Activated gamma-delta T cell treated with anti-CD3 and anti-CD28 coated beads, Interleukin-2, amount 50 U/mL, for 16 hours (primary cell): ENCODE measurements around the gene SIGLECL1.

Source experiments
- DNase-seq: peaks from one replicate; pipeline ENCODE4 v3.0.0-alpha.2; 2020; ENCODE audit warnings: low read depth

The SIGLECL1 gene

DNA sequence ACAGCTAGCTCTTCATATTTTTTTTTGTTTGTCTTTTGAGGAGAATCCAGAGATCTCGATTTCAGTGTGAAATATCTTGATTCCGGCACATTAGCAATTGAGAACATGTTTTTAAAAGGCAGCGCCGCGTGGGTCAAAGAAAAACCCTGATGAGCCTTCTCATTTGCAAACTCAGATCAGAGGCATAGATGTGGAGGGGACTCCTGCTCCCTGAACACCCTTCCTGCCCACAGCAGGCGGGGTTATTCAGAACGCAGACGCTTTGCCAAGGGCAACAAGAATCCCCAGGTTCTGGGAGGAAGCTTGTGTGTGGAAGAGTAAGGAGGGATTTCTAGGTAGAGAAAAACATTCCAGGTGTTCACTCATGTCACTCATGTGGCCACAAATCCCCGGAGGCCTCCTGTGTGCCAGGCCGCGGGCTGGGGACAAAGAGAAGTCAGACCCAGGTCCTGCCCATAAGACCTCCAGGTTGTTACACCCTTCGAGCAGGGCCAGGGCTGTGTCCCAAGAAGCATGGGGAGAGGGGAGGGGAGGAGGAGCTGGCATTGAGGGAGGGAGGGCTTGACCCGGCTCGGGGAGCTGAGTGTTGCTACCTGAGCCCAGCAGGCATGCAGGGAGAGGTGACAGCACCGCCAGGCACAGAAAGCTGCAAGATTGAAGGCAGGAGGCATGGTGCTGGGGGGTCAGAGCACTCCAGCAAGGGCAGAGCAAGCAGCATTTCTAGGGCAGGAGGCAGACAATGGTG is 44.7 kb downstream of the SIGLECL1 start:
- DNase-seq: no peak

DNA sequence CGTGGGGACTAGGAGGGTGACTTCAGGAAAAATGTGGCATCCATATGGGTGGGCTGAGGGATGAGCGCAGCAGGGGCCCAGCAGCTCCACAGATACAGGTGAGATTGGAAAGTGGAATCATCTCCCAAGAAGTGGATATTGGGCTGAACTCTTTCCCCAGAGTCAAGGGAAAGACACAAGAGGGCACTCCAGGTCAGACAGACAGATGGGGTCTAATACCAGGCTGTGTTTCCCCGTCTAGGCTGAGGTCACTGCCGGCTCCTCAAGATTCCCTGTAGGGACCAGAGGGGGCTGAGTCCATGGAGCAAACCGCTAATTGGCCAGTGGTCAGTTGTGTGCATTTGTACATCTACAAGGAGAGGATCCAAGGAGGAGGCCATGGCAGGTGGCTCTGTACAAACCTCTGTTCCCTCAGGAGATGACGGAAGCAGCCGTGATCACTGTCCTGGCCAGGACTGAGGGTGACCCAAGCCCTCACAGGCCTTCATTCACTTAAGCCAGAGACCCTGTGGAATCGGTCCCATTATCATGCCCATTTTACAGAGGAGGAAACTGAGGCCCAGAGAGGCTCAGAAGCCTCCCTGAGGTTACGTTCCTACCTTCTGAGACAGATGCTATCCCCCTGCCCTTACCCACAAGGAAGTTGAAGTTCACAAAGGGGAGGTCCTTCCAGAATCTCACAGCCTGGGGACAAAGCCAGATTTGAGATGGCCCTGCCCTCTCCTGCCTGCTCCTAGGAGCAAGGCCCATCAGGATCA is 45.6 kb downstream of the SIGLECL1 start:
- no peak for DNase-seq

DNA sequence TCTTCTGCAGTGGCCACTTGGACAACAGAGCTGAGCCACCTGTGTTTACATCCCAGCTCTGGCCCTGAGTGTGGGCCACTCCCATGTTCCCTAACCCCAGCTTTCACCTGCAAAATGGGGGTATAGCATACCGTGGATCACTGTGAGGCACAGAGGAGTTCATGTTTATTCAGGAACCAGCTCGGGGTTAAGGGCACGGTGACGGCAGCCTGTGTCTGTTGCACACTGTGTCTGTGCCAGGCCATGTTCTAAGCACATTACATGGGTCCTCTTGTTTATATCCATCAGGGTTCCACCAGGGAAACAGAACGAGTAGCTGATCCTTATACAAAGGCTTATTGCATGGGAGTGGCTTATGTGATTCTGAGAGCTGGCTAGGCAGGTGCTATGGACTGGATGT is 46.5 kb downstream of the SIGLECL1 start:
- no peak for DNase-seq

DNA sequence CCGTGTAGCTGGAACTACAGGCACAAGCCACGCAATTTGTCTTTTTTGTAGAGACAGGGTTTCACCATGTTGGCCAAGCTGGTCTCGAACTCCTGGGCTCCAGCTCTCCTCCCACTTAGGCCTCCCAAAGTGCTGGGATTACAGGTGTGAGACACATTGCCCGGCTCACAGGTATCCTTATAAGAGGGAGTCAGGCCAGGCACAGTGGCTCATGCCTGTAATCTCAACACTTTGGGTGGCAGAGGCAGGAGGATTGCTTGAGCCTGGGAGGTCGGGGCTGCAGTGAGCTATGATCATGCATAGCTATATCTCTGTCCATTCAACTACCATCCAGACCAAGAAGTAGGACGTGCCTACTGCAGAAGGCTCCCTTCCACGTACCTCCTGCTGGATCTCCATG is 50.4 kb downstream of the SIGLECL1 start:
- no peak for DNase-seq

DNA sequence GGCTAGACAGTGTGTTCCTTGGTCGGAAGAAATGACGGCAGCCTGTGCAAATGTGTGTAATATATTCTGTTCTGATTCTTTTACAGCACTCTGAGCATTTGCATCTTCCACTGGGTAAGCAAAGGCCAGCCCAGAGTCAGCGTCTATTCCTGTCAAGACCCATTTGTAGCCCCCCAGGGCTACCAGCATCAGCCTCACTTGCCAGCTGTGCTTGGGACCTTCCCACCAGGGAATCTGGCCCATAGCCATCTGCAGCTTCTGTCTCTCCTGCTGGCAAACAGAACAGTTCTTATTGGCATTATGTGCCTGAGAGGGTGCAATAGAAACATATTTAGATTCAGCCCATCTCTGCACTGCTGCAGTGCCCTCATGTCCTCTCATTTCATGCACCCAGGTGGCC is 54.6 kb downstream of the SIGLECL1 start:
- no peak for DNase-seq

DNA sequence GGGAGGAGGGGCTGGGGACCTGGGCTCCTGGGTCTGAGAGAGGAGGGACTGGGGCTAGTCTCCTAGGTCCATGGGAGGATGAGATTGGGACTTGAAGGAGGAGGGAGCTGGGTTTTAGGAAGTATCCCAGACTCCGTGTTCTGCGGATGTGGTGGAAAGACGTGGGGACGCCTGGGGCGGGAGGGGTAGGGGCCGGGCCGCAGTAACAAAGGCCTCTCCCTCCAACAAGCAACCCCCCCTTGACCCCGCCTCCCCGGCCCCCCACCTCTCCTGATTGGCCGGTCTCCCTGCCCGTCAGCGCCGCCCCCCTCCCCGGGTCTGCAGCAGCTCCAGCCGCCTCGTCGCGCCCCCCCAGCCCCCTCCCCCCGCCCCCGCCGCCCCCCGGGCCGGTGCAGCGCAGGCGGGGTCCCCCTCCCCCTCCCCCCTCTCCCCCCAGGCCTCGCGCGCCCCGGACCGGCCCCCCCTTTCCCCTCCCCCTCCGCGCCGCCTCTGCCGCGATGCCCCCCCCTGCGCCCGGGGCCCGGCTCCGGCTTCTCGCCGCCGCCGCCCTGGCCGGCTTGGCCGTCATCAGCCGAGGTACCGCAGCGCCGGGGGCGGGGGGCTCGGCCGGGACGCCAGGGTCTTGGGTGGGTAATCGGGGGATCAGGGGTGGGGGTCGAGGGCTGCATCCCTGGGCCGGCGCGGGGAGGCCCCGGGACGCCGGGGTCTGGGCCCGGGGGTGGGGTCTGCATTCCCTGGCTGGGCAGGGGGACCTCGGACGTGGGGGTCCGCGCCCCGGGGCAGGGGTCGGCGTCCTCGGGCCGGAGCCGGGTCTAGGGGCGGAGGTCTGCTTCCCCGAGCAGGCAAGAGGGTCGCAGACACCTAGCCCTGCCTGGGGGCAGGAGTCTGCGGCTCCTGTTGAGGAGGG is 60.7 kb downstream of the SIGLECL1 start, which contains the start of gene IGLON5:
Gene IGLON5, plus strand, starts transcription at position 294 of the 907 bp plus-strand sequence. Its CDS starts 204 bp downstream, at position 498.
- DNase-seq: no peak

DNA sequence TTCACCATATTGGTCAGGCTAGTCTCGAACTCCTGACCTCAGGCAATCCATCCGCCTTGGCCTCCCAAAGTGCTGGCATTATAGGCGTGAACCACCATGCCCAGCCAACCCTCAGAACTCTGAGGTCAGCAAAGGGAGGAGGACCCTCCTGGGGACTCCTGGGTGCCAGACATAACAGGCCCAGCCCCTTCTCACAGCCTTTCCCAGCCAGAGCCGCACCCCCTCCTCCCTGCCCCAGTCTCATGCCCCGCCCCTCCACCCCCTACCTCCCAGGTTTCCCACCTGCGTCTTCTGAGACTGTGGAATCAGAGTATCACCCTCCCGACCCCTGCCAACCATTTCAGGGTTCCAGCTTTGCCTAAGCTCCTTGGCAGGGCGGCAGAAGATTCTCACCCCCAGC is 65.8 kb downstream of the SIGLECL1 start:
- DNase-seq: no peak

DNA sequence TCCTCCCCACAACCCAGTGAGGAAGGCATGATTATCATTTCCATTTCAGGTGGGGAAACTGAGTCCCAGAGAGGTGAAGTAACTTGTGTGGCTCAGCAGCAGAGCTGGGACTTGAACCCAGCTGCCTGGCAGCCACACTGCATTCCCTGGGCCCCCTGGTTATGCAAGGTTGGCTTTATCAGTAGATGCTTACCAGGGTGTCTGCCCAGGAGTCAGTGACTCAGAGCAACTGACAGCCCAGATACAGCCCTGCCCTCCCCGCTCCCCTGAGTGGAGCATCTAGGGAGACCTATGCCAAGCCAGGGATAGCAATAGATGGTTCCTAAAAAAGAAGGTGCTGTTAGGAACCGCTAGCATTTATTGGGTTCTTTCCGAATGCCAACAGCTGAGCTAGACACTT is 66.5 kb downstream of the SIGLECL1 start:
- no peak for DNase-seq

DNA sequence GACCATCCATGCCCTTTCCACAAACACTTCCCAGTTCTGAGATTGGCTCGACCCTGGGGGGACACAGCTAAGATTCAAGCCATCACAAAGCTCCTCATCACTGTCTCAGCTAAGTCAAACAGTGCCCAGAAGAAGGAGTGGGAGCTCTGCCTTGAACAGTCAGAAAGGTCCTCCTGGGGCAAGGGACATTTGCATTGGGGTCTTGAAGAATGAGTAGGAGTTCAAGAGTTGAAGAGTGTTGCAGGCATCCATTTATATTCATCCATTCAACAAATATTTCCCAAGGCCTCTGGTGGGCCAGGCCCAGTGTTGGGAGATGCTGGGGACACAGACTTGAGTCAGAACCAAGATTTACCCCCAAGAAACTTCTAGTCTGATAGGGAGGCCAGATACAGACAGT is 67.1 kb downstream of the SIGLECL1 start:
- no peak for DNase-seq
